Osteocyte (in vitro differentiated cells): ENCODE results near the gene FILIP1. TPM values are rescaled to one million over a fixed set of nuclear protein-coding genes. Genes with fewer than 3 reads are reported as not detected.

ENCODE experiments used
- DNase-seq: peaks from one replicate; pipeline ENCODE4 v3.0.0; 2021; ENCODE audit warnings: mixed read lengths; ENCODE audit not compliant: unreplicated experiment; ENCODE audit errors: extremely low spot score
- H3K27ac Mint-ChIP-seq: one replicate; pipeline ENCODE4 v1.8.0; 2021; ENCODE audit warnings: mild to moderate bottlenecking, mixed read lengths; ENCODE audit not compliant: unreplicated experiment
- H3K27me3 Mint-ChIP-seq: one replicate; pipeline ENCODE4 v1.8.0; 2021; ENCODE audit warnings: mixed read lengths; ENCODE audit not compliant: unreplicated experiment
- H3K36me3 Mint-ChIP-seq: one replicate; pipeline ENCODE4 v1.8.0; 2021; ENCODE audit warnings: mixed read lengths; ENCODE audit not compliant: unreplicated experiment
- H3K4me1 Mint-ChIP-seq: one replicate; pipeline ENCODE4 v1.8.0; 2021; ENCODE audit warnings: mixed read lengths; ENCODE audit not compliant: unreplicated experiment
- H3K4me3 Mint-ChIP-seq: one replicate; pipeline ENCODE4 v1.8.0; 2021; ENCODE audit warnings: mild to moderate bottlenecking, moderate library complexity, mixed read lengths; ENCODE audit not compliant: unreplicated experiment
- H3K9me3 Mint-ChIP-seq: one replicate; pipeline ENCODE4 v1.8.0; 2021; ENCODE audit warnings: mixed read lengths; ENCODE audit not compliant: unreplicated experiment
- CTCF ChIP-seq: fragments of 200-600 bp; sonication (generic); IDR thresholded peaks from 2 replicates; pipeline ENCODE4 v1.5.0; 2021; ENCODE audit warnings: antibody characterized with exemption, mild to moderate bottlenecking, moderate library complexity
- microRNA-seq: library from miRNA; unstranded; fragments of <30 nt; microRNA quantifications from one replicate; pipeline ENCODE4 v1.1.0, GENCODE V29; 2020; ENCODE audit not compliant: unreplicated experiment
- total RNA-seq: library from RNA; stranded (reverse); gene quantifications from 2 replicates; pipeline ENCODE4 v1.2.1, GENCODE V29; 2021

The FILIP1 gene
- total RNA-seq, 1 donor from 2014 or later, result 0.05 TPM

GRCh38 chr6:75243333-75244062 lies 250.1 kb downstream of the FILIP1 start, which contains the start of gene COX7A2:
Gene COX7A2 (minus strand): TSS chr6:75243801. CDS start chr6:75243734, 67 bp downstream.
- Mint-ChIP-seq H3K27ac (peak within 1 kb of the TSS; percentile 98), H3K4me3 (peak within 1 kb of the TSS; percentile 97), H3K4me1 (peaks cover 31% of the 10 kb centered on the region), H3K9me3 (no peaks in the 10 kb centered on the region), H3K27me3 (no peaks in the 10 kb centered on the region), H3K36me3 (peaks cover 24% of the 10 kb centered on the region)
- TF ChIP-seq CTCF, result no peak
- peak; percentile 94 for DNase-seq

Small RNA genes within 50 kb of the gene (microRNA-seq; reads per million reads assigned to microRNA genes)
- not detected for gene MIR4463

Other genes with a start within 250 kb of the FILIP1 start
- gene COX7A2, start 250.0 kb downstream of the FILIP1 start, total RNA-seq, result 253 and 267 TPM in 2 replicates
- gene TMEM30A, start 209.0 kb downstream of the FILIP1 start, total RNA-seq, result 112 and 127 TPM in 2 replicates
- 95.0 and 101 TPM in 2 replicates for gene SENP6, start 108.1 kb upstream of the FILIP1 start, total RNA-seq